ENCODE measurements around the gene MBP. TPM values are rescaled to one million over a fixed set of nuclear protein-coding genes. Genes with fewer than 3 reads are reported as not detected.

Gene MBP
- total RNA-seq: 10 to 100 TPM; 38.9 to 40.4 TPM

- H3K4me3 Mint-ChIP-seq: peak within 1 kb of the TSS; percentile 96
- H3K27ac Mint-ChIP-seq: peak within 1 kb of the TSS; percentile 93
- intact Hi-C loops (cut with micrococcal nuclease): loop anchor here (1.0 kb wide), 1 partner anchor 8 kb away; no protein-coding TSS in a partner anchor
- ChIA-PET POLR2A (interaction anchor here (1.0 to 4.1 kb wide), 7 partner anchors 9 to 78 kb away, joined by 3 to 25 read pairs (median 11); no protein-coding TSS in a partner anchor), CTCF (interaction anchor here (0.7 to 1.7 kb wide), 5 partner anchors 31 to 78 kb away, joined by 3 to 5 read pairs (median 3); no protein-coding TSS in a partner anchor)
- H3K36me3 Mint-ChIP-seq: peaks cover 20% of the 10 kb centered on the region
- H3K9me3 Mint-ChIP-seq: no peaks in the 10 kb centered on the region
- no peaks in the 10 kb centered on the region for H3K27me3 Mint-ChIP-seq
- peak; percentile 79 for DNase-seq
- peaks cover 44% of the 10 kb centered on the region for H3K4me1 Mint-ChIP-seq (ENCODE audit: low read depth)
Observed at GRCh38 chr18:77132369-77133050, at the start of gene MBP. TSS of gene MBP (minus strand) at chr18:77132783. CDS start at chr18:77105261, 27,522 bp downstream.

GRCh38 chr18:77181950-77182707 lies 49.5 kb upstream of the MBP start:
- Mint-ChIP-seq H3K9me3 (peaks cover 8% of the 10 kb centered on the region), H3K4me1 (ENCODE audit: low read depth) (no peaks in the 10 kb centered on the region), H3K36me3 (no peaks in the 10 kb centered on the region), H3K27me3 (no peaks in the 10 kb centered on the region), H3K4me3 (no peak overlapping the region), H3K27ac (no peak overlapping the region)
- no peak for DNase-seq
- ChIA-PET POLR2A (no interaction called here), CTCF (interaction anchor here (1.1 kb wide), 1 partner anchor 16 kb away, joined by 3 read pairs; no protein-coding TSS in a partner anchor)
- intact Hi-C loops (cut with micrococcal nuclease): no loop called here

GRCh38 chr18:77178559-77178958 lies 46.0 kb upstream of the MBP start:
- Mint-ChIP-seq H3K27me3 (no peaks in the 10 kb centered on the region), H3K27ac (no peak overlapping the region), H3K36me3 (no peaks in the 10 kb centered on the region), H3K4me3 (no peak overlapping the region), H3K9me3 (no peaks in the 10 kb centered on the region), H3K4me1 (ENCODE audit: low read depth) (no peaks in the 10 kb centered on the region)
- ChIA-PET POLR2A (no interaction called here), CTCF (no interaction called here)
- no peak for DNase-seq
- intact Hi-C loops (cut with micrococcal nuclease): no loop called here

GRCh38 chr18:77177009-77177408 lies 44.4 kb upstream of the MBP start:
- H3K36me3 Mint-ChIP-seq: no peaks in the 10 kb centered on the region
- no peak overlapping the region for H3K4me3 Mint-ChIP-seq
- intact Hi-C loops (cut with micrococcal nuclease): no loop called here
- no peaks in the 10 kb centered on the region for H3K9me3 Mint-ChIP-seq
- POLR2A ChIA-PET: no interaction called here
- H3K27me3 Mint-ChIP-seq: no peaks in the 10 kb centered on the region
- no peak for DNase-seq
- H3K4me1 Mint-ChIP-seq (ENCODE audit: low read depth): no peaks in the 10 kb centered on the region
- no peak overlapping the region for H3K27ac Mint-ChIP-seq
- CTCF ChIA-PET: interaction anchor here (0.9 kb wide), 1 partner anchor 35 kb away, joined by 3 read pairs; no protein-coding TSS in a partner anchor

- intact Hi-C loops (cut with micrococcal nuclease): no loop called here
- DNase-seq: no peak
- H3K4me3 Mint-ChIP-seq: no peak overlapping the region
- no peak overlapping the region for H3K27ac Mint-ChIP-seq
- no peaks in the 10 kb centered on the region for H3K27me3 Mint-ChIP-seq
- no peaks in the 10 kb centered on the region for H3K9me3 Mint-ChIP-seq
- POLR2A ChIA-PET: no interaction called here
- no peaks in the 10 kb centered on the region for H3K36me3 Mint-ChIP-seq
- CTCF ChIA-PET: no interaction called here
- H3K4me1 Mint-ChIP-seq (ENCODE audit: low read depth): no peaks in the 10 kb centered on the region
Observed at GRCh38 chr18:77173275-77174030, 40.9 kb upstream of the MBP start.

GRCh38 chr18:77170890-77171410 lies 38.4 kb upstream of the MBP start:
- Mint-ChIP-seq H3K4me3 (no peak overlapping the region), H3K4me1 (ENCODE audit: low read depth) (no peaks in the 10 kb centered on the region), H3K9me3 (no peaks in the 10 kb centered on the region), H3K27me3 (no peaks in the 10 kb centered on the region), H3K36me3 (no peaks in the 10 kb centered on the region), H3K27ac (no peak overlapping the region)
- intact Hi-C loops (cut with micrococcal nuclease): no loop called here
- ChIA-PET POLR2A (no interaction called here), CTCF (no interaction called here)
- DNase-seq: no peak

- Mint-ChIP-seq H3K27me3 (no peaks in the 10 kb centered on the region), H3K36me3 (no peaks in the 10 kb centered on the region), H3K27ac (no peak overlapping the region), H3K9me3 (no peaks in the 10 kb centered on the region), H3K4me3 (no peak overlapping the region), H3K4me1 (ENCODE audit: low read depth) (no peaks in the 10 kb centered on the region)
- intact Hi-C loops (cut with micrococcal nuclease): no loop called here
- ChIA-PET POLR2A (no interaction called here), CTCF (no interaction called here)
- DNase-seq: no peak
Observed at GRCh38 chr18:77168811-77169311, 36.3 kb upstream of the MBP start.

GRCh38 chr18:77167251-77167650 lies 34.7 kb upstream of the MBP start:
- no peak for DNase-seq
- no peaks in the 10 kb centered on the region for H3K36me3 Mint-ChIP-seq
- intact Hi-C loops (cut with micrococcal nuclease): no loop called here
- ChIA-PET POLR2A (no interaction called here), CTCF (no interaction called here)
- H3K9me3 Mint-ChIP-seq: no peaks in the 10 kb centered on the region
- H3K4me3 Mint-ChIP-seq: no peak overlapping the region
- H3K4me1 Mint-ChIP-seq (ENCODE audit: low read depth): no peaks in the 10 kb centered on the region
- H3K27ac Mint-ChIP-seq: no peak overlapping the region
- no peaks in the 10 kb centered on the region for H3K27me3 Mint-ChIP-seq

DNA sequence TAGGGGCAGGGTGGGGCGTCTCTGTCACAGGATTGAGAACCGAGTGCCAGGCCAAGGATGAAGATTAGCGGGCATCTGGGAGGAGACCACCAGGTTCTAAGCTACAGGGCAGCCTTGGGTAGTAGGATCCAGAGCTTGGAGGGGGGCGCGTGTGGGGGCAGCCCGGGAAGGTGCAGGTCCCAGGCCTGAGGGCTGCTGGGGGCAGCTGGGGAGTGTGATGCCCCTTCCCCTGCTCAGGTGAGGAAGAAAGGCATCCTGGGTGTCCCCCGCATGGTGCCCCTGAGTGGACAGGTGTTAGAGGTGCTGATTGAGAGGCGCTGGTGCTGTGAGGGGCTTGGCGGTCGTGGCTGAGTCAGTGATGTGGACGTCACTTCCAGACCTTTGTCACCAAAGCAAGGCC lies 33.9 kb upstream of the MBP start:
- Mint-ChIP-seq H3K36me3 (no peaks in the 10 kb centered on the region), H3K4me1 (ENCODE audit: low read depth) (no peaks in the 10 kb centered on the region), H3K27ac (no peak overlapping the region), H3K9me3 (no peaks in the 10 kb centered on the region), H3K27me3 (no peaks in the 10 kb centered on the region), H3K4me3 (no peak overlapping the region)
- POLR2A ChIA-PET: no interaction called here
- intact Hi-C loops (cut with micrococcal nuclease): no loop called here
- no peak for DNase-seq
- CTCF ChIA-PET: no interaction called here

DNA sequence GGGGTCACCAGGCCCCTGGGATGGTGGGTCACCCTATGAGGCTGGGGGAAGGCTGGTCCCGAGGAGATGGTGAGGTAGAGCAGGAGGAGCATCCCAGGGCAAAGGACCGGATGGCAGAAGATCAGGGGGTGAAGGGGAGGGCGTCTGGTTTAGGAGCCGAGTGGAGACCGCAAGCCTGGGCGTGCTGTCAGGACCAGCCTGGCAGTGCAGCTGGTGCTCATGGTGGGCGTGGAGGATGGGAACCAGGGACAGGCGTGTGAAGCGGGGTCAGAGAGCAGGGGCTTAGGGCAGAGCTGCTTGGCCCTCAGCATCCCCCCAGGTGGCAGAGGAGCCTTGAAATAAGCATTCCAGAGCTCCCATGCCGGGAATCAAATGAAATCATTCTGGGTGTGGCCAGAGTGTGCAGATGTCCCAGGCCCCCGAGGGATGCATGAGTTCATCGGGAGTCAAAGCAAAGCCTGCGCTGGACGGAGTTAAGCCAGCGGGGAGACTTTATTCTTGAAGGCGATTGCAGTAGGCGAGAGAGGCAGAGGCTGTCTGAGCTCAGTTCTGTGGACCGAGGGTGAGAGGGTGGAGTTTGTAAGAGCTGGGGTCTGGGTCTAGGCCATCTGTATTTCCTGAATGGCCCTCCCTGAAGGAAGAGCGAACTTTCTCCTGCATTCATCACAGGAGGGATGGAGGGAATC lies 33.1 kb upstream of the MBP start:
- ChIA-PET CTCF (no interaction called here), POLR2A (no interaction called here)
- Mint-ChIP-seq H3K27me3 (no peaks in the 10 kb centered on the region), H3K36me3 (no peaks in the 10 kb centered on the region), H3K4me1 (ENCODE audit: low read depth) (no peaks in the 10 kb centered on the region), H3K4me3 (no peak overlapping the region), H3K27ac (no peak overlapping the region), H3K9me3 (no peaks in the 10 kb centered on the region)
- no peak for DNase-seq
- intact Hi-C loops (cut with micrococcal nuclease): no loop called here

- DNase-seq: no peak
- H3K4me3 Mint-ChIP-seq: no peak overlapping the region
- CTCF ChIA-PET: no interaction called here
- no peaks in the 10 kb centered on the region for H3K4me1 Mint-ChIP-seq (ENCODE audit: low read depth)
- no peaks in the 10 kb centered on the region for H3K27me3 Mint-ChIP-seq
- H3K36me3 Mint-ChIP-seq: no peaks in the 10 kb centered on the region
- H3K9me3 Mint-ChIP-seq: no peaks in the 10 kb centered on the region
- intact Hi-C loops (cut with micrococcal nuclease): no loop called here
- no peak overlapping the region for H3K27ac Mint-ChIP-seq
- POLR2A ChIA-PET: no interaction called here
Observed at GRCh38 chr18:77164763-77165485, 32.3 kb upstream of the MBP start.

All from activated CD4-positive, alpha-beta memory T cell treated with anti-CD3 and anti-CD28 coated beads for 36 hours (primary cell).